HG03354 (cell line): ENCODE results near the gene PIP5K1C.
"Not testable (repeated sequence)": the region's sequence is repeated elsewhere in the genome, so short reads cannot be mapped to it uniquely, and the experiment has no call there.

Experiments used
- ATAC-seq: cut with Tn5 transposase; IDR thresholded peaks from one replicate; pipeline ENCODE4 v1.9.1; 2021; ENCODE audit warnings: mild to moderate bottlenecking; ENCODE audit not compliant: unreplicated experiment, poor library complexity, severe bottlenecking

Gene PIP5K1C

DNA sequence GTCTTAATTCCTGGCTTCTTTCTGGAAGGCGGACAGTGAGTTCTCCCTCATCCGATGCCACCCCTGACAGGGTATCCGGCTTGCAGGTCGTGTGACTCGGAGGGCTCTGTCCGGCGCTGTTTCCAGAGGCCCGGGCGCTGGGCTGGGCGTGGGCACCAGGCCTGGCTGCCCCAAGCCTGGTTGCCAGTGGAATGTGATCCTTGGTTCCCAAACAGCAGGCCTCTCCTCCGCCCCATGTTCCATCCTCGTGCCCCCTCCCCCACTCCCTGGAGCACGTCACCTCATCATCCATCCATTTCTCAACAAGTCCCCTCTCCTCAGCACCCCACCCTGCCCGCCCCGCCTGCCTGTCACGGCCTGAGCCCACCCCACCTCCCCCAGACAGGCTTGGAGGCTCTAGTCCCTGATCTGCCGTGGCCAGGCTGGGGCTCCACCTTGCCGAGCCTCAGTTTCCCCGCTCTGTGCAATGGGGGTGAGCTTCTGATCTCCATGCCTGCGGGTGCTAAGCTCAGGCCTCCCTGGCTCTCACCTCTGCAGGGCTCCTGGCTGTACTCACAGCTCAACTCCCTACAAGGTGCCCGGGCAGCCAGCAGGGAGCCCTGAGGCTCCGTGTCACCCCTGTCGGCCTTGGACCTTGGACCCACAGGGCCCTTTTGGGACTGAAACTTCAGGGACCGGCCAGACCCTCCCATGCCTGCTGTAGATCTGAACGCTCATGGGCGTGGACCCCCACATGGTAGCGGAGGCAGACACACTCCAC, 95.9 kb downstream of the PIP5K1C start:
- no peak for ATAC-seq

DNA sequence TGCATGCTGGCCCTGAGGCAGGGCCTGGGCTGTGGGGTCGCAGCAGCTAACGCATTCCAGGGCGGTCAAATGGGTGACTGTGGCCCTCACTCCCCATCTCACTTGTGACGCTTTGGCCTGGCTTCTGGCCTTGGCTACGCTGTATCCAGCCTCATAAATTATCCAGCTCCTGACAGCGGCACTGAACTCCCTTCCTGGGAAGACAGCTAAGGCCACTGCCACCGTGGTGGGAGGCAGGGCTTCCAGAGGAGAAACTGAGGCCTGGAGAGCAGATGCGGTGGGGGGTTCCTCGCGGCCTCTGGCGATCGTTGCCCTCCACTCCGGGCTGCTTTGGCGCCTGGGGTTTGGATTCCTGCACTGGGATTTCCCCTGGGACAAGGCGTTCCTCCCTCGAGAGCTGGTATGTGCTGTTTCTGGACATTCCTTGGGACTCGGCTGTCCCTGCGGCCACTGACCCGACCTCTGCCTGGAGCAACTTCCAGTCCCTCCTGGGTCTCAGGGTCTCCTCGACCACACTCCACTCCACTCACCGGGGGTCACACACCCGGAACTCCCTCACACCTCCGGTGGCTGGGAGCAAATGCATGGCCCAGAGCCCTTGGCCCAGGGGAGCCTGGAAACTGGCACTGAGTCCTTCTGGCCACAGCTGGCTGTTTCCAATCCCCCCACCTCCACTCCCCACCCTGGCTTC, 97.0 kb downstream of the PIP5K1C start:
- no peak for ATAC-seq

DNA sequence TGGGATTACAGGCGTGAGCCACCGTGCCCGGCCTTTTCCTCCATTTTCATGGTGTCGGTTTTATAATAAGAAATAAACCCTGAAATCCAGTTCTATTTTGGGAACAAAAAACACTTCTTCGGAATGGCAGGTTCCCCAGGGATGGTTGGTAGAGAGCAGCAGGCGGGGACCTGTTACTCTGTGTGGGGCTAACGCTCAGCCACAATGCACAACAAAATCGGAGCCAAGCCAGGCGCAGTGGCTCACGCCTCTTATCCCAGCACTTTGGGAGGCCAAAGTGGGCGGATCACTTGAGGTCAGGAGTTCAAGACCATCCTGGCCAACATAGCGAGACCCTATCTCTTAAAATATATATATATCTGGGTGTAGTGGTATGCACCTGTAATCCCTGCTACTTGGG, 99.2 kb downstream of the PIP5K1C start:
- no peak for ATAC-seq

GRCh38 chr19:3599776-3600187, 100.5 kb downstream of the PIP5K1C start:
- ATAC-seq: no peak

GRCh38 chr19:3595521-3596061, 104.7 kb downstream of the PIP5K1C start:
- no peak for ATAC-seq

DNA sequence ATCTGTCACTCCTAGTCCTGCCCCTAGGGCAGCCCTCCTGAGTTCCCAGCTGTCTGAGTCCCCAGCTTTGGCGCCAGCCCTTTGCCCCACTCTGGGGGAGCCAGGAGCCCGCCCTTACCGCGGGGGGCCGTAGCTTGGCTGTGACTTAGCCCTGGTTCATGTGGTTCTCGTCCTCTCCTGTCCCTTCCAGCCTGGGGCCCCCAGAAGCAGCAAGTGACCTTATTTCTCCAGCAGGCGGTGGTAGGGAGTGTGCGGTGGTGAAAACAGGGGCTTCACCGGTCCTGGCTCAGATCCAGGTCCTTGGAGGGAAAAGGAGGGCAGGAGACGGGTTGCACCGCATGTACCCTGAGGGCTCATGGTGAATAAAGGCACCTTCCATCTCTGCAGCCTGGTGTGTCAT, 107.1 kb downstream of the PIP5K1C start:
- ATAC-seq: no peak

DNA sequence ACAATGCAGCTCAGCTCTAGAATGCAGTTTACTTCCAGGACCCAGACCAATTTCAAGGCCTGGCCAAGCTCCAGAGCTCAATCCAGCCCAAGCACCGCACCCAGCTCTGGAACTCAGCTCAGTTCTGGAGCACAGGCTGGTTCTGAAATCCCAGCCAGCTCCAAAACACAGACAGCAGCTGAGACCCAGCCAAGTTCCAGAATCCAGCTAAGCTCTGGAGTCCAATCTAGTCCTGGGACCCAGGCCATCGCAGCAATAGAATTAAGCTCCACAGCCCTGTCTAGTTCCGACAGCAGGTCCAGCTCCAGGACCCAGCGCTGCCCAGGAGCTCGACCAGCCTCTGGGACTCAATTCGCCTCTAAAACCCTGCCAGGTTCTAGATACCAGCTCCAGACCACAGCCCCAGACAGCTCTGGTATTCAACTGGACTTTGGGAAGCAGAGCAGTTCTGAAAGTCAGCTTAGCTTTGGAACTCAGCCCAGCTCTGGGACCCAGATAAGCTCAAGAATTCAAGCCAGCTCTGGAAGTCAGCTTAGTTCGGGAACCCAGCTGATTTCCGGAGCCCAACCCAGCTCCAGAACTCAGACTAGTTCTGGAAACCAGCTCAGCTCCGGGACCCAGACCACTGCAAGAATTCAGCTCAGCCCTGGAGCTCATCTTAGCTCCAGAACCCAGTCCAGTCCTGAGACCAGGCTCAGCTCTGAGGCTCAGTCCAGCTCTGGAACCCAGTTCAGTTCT, 108.2 kb downstream of the PIP5K1C start:
- no peak for ATAC-seq

GRCh38 chr19:3590991-3591659, 109.1 kb downstream of the PIP5K1C start:
- no peak for ATAC-seq

GRCh38 chr19:3589949-3590348, 110.3 kb downstream of the PIP5K1C start:
- no peak for ATAC-seq

DNA sequence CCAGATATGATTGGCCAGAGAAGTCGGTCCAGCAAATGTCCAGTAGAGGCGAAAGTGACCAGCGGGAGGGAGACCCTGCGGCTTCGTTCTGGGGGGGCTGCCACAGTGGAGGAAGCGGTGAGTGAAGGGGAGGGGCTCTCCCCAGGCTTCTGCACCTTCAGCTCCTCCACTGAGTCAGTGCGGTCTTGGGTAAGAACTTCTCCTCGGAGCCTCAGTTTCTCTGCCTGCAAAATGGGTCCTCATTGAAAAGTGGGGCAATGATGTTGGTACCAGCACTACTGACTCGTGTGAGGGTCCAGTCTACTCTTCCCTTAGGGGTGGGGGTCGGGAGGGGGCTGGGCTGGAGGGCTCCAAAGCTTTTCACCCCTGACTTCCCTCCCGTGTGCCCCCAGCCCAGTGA, 110.8 kb downstream of the PIP5K1C start:
- no peak for ATAC-seq

DNA sequence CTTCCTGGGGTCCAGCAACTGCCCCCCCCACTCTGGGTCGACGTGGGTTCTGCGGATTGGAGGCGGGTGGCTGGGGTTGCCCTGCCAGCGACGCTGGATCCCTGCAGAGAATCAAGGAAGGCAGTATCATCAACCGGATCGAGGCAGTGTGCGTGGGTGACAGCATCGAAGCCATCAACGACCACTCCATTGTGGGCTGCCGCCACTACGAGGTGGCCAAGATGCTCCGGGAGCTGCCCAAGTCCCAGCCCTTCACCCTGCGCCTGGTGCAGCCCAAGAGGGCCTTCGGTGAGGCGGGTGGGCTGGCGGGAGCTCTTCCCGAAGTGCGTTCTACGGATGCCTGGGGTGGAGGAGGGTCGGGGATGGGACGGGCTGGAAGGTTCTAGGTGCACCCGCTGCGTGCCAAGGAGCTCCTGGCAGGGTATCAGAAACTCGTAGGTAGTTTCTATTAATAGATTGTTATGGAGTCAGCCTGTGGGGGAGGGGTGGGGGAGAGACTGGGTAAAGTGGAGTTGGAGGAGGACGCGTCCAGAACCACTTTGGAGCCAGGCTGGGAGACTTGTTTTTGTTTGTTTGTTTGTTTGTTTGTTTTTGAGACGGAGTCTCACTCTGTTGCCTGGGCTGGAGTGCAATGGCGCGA, 113.4 kb downstream of the PIP5K1C start:
- ATAC-seq: no peak

DNA sequence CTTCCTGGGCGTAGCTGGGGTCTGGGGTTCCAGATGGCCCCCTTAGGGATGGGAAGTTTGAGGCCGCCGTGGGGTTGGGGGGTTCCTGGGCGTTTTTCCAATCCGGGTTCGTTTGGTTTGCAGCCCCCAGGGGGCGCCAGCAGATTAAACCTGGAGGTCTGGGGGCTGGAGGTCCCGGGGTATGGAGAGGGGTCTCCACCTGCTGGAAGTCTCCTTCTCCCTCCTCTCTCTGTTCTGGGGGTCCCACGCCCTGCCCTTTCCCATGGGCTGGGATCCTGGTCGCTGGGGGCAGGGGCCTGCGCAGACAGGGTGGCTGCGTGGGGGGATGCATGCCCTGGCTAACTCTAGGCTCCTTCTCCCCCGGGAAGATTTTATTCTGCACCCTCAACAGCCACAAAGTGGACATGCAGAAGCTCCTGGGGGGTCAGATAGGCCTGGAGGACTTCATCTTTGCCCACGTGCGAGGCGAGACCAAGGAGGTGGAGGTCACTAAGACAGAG, 114.1 kb downstream of the PIP5K1C start:
- no peak for ATAC-seq

- ATAC-seq: no peak
Observed at GRCh38 chr19:3585301-3586126, 114.8 kb downstream of the PIP5K1C start, which contains the start of gene GIPC3. TSS of gene GIPC3 (plus strand) at chr19:3585478. CDS start at chr19:3585598, 120 bp downstream.

DNA sequence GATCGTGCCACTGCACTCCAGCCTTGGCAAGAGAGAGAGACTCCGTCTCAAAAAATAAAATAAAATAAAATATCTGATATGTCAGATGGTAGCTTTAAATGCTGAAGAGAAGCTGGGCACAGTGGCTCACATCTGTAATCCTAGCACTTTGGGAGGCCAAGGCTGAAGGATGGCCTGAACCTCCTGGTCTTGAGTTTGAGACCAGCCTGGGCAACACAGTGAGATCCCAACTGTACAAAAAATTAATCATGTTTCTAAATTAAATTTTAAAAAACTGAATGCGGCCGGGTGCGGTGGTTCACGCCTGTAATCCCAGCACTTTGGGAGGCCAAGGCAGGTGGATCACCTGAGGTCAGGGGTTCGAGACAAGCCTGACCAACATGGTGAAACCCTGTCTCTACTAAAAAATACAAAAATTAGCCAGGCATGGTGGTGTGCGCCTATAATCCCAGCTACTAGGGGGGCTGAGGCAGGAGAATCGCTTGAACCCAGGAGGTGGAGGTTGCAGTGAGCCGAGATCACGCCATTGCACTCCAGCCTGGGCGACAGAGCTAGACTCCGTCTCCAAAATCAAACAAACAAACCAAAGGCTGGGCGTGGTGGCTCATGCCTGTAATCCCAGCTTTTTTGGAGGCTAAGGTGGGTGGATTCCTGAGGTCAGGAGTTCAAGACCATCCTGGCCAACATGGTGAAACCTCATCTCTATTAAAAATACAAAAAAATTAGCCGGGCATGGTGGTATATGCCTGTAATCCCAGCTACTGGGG, 116.0 kb downstream of the PIP5K1C start:
- not testable (repeated sequence) for ATAC-seq

DNA sequence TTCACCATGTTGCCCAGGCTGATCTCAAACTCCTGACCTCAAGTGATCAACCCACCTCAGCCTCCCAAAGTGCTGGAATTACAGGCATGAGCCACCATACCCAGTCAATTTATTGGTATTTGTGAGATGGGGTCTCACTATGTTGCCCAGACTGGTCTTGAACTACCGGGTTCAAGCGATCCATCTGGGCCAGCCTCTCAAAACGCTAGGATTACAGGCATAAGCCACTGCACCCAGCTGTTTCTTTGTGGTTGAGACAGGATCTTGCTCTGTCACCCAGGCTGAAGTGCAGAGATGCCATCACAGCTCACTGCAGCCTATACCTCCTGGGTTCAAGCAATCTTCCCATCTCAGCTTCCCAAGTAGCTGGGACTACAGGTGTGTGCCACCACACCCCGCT, 118.5 kb downstream of the PIP5K1C start:
- not testable (repeated sequence) for ATAC-seq
